HepG2 (cell line): Measurements from ENCODE around the gene C20orf96. TPM values are rescaled to one million over a fixed set of nuclear protein-coding genes. Genes with fewer than 3 reads are reported as not detected.
A peak's percentile ranks its signal among the peaks of the same experiment; 100 is the strongest.

ENCODE experiments used
- ATAC-seq: fragments of 200-7000 bp; cut with Tn5 transposase; 3 replicates; pipeline ENCODE4 v1.9.1; 2020; ENCODE audit warnings: mild to moderate bottlenecking, moderate library complexity
- BruUV-seq: library from RNA; stranded (reverse); fragments of 400-500 nt; replicated peaks from 2 replicates; lab custom pipeline; 2021; lab: Mats Ljungman, UMichigan
- CTCF ChIA-PET: fragments of 300-600 bp; formaldehyde crosslinking; extraction: SDS; loops from one replicate; lab custom pipeline; 2021; ENCODE audit warnings: low total read pairs, inconsistent platforms, low intra/inter-chr PET ratio; lab: Yijun Ruan, JAX
- POLR2A ChIA-PET: fragments of 350-600 bp; sonication (Branson Sonifier 250); formaldehyde crosslinking; loops from one replicate; lab custom pipeline; 2020; ENCODE audit warnings: antibody characterized with exemption, inconsistent platforms; lab: Yijun Ruan, JAX
- DNase-seq: peaks from one replicate; pipeline ENCODE4 v3.0.0-alpha.2; 2015; ENCODE audit warnings: low spot score
- FAIRE-seq: peaks from 3 replicates; lab custom pipeline; 2011; peaks lifted over from hg19 to GRCh38; lab: Jason Lieb, UNC
- H2AFZ ChIP-seq: one replicate; pipeline ENCODE4 v1.6.1; 2011; ENCODE audit warnings: low read length, inconsistent platforms
- H3K27ac ChIP-seq: fragments of 300-600 bp; 3 replicates; pipeline ENCODE4 v1.8.0; 2011; ENCODE audit warnings: mixed run types, mild to moderate bottlenecking, mixed read lengths, low read length, inconsistent platforms; ENCODE audit not compliant: insufficient read depth; ENCODE audit errors: extremely low read length
- H3K27me3 ChIP-seq, 2 experiments: fragments of 200-600 bp in 1 of 2; 2 replicates in 1 of 2; 3 replicates in 1 of 2; pipeline versions ENCODE4 v1.6.0 to v1.8.0; 2011; ENCODE audit warnings: low read length in 2 of 2, mild to moderate bottlenecking in 2 of 2, moderate library complexity in 2 of 2, inconsistent platforms in 1 of 2; ENCODE audit not compliant: insufficient read depth in 2 of 2, control insufficient read depth in 1 of 2
- H3K36me3 ChIP-seq, 2 experiments: fragments of 200-600 bp in 1 of 2; replicated peaks in 1 of 2; 2 replicates in 1 of 2; 3 replicates in 1 of 2; pipeline versions ENCODE4 v1.5.1 to v1.8.0; 2011; ENCODE audit warnings: low read length in 2 of 2, inconsistent platforms in 1 of 2; ENCODE audit not compliant: insufficient read depth in 2 of 2, control insufficient read depth in 1 of 2
- H3K4me1 ChIP-seq: 2 replicates; pipeline ENCODE4 v1.5.1; 2012; ENCODE audit warnings: low read length, inconsistent platforms; ENCODE audit not compliant: insufficient read depth
- H3K4me2 ChIP-seq: 2 replicates; pipeline ENCODE4 v1.6.0; 2011; ENCODE audit warnings: low read depth, low read length, inconsistent platforms
- H3K4me3 ChIP-seq, 3 experiments: fragments of 200-600 bp in 1 of 3; sonication (generic), shearing (Covaris generic) in 1 of 3; replicated peaks in 1 of 3; 2 replicates each; pipeline ENCODE4 v1.5.1; 2011 to 2016; ENCODE audit warnings: low read length in 3 of 3, inconsistent platforms in 2 of 3, low read depth in 2 of 3, mild to moderate bottlenecking in 2 of 3, control low read depth in 1 of 3, mixed read lengths in 1 of 3; ENCODE audit not compliant: insufficient read depth in 1 of 3
- H3K79me2 ChIP-seq: one replicate; pipeline ENCODE4 v1.6.1; 2011; ENCODE audit warnings: low read length, inconsistent platforms; ENCODE audit not compliant: insufficient read depth
- H3K9ac ChIP-seq: 2 replicates; pipeline ENCODE4 v1.6.0; 2011; ENCODE audit warnings: mild to moderate bottlenecking, low read depth, low read length, inconsistent platforms; ENCODE audit not compliant: insufficient read depth
- H3K9me3 ChIP-seq: 2 replicates; pipeline ENCODE4 v1.5.1; 2012; ENCODE audit warnings: mild to moderate bottlenecking, low read length
- H4K20me1 ChIP-seq: 2 replicates; pipeline ENCODE4 v1.6.0; 2011; ENCODE audit warnings: inconsistent platforms, mild to moderate bottlenecking, low read length, moderate library complexity; ENCODE audit not compliant: insufficient read depth
- ATF1 ChIP-seq: IDR thresholded peaks from 2 replicates; pipeline ENCODE4 v1.6.1; 2016; ENCODE audit warnings: mild to moderate bottlenecking, control low read depth
- JUND ChIP-seq: sonication (generic); formaldehyde crosslinking; IDR thresholded peaks from 2 replicates; pipeline ENCODE4 v1.8.0; 2022; ENCODE audit warnings: mild to moderate bottlenecking, missing genetic modification reagents
- PCBP1 ChIP-seq: fragments of 200-400 bp; formaldehyde crosslinking; IDR thresholded peaks from 2 replicates; pipeline ENCODE4 v1.6.1; 2017; ENCODE audit warnings: mild to moderate bottlenecking, low read depth, low read length, borderline replicate concordance
- RBAK ChIP-seq: sonication (generic); formaldehyde crosslinking; IDR thresholded peaks from 2 replicates; pipeline ENCODE4 v1.5.1; 2020; ENCODE audit warnings: mild to moderate bottlenecking, missing genetic modification reagents
- ZFP37 ChIP-seq: sonication (generic); formaldehyde crosslinking; IDR thresholded peaks from 2 replicates; pipeline ENCODE4 v1.4.0; 2020; ENCODE audit warnings: missing genetic modification reagents, borderline replicate concordance
- ZNF343 ChIP-seq: sonication (generic); formaldehyde crosslinking; IDR thresholded peaks from 2 replicates; pipeline ENCODE4 v1.4.0; 2020; ENCODE audit warnings: mild to moderate bottlenecking, missing genetic modification reagents
- WGBS: methylation state at CpG from one replicate; pipeline ENCODE4 v1.1.6; 2017; ENCODE audit warnings: low lambda C conversion rate; 5-methylcytosine and 5-hydroxymethylcytosine counted together
- in situ Hi-C: cut with HindIII; loops from 2 replicates; pipeline ENCODE4 v1.10.0; 2017; ENCODE audit warnings: low pct_unique_long_range_greater_than_20kb; ENCODE audit not compliant: extremely low pct_ligation_motif_present
- intact Hi-C: fragments of 100-400 bp; cut with micrococcal nuclease; formaldehyde crosslinking; loops from one replicate; pipeline ENCODE4 v1.10.0; 2022; ENCODE audit not compliant: unreplicated experiment
- polyA plus RNA-seq, 8 experiments: library from polyadenylated mRNA; depleted of rRNA in 3 of 8; stranded (reverse) in 7 of 8; unstranded in 1 of 8; fragments of >200 nt; fragmentation: Illumina TruSeq in 4 of 8; extraction: Trizol in 4 of 8; gene quantifications; 2 replicates each; pipeline versions ENCODE4 v1.2.1 to v1.2.3, GENCODE V29; 2011 to 2016; ENCODE audit warnings: low read depth in 4 of 8, missing spikeins in 1 of 8, mixed read lengths in 1 of 8; ENCODE audit not compliant: insufficient read depth in 1 of 8
- total RNA-seq, 5 experiments: library from RNA; depleted of rRNA; stranded (reverse); fragments of >200 nt; fragmentation: Illumina TruSeq; extraction: Trizol; gene quantifications; 2 replicates each; pipeline ENCODE4 v1.2.3, GENCODE V29; 2016; ENCODE audit warnings: low read depth in 1 of 5
- TF ChIP-seq, protein P1 (sequence below): sonication (generic); formaldehyde crosslinking; IDR thresholded peaks from 2 replicates; pipeline ENCODE4 v1.4.0; 2020; ENCODE audit warnings: low read depth, missing genetic modification reagents
- TF ChIP-seq, protein P2 (sequence below): sonication (generic); formaldehyde crosslinking; IDR thresholded peaks from 2 replicates; pipeline ENCODE4 v1.8.1; 2023; ENCODE audit warnings: mild to moderate bottlenecking, moderate library complexity, missing genetic modification reagents
- TF ChIP-seq, protein P3 (sequence below): sonication (generic); formaldehyde crosslinking; IDR thresholded peaks from 2 replicates; pipeline ENCODE4 v1.4.0; 2020; ENCODE audit warnings: missing genetic modification reagents, mild to moderate bottlenecking, borderline replicate concordance
- TF ChIP-seq, protein P4 (sequence below): sonication (generic); formaldehyde crosslinking; IDR thresholded peaks from 2 replicates; pipeline ENCODE4 v1.4.0; 2020; ENCODE audit warnings: missing genetic modification reagents, borderline replicate concordance

The C20orf96 gene
- total and polyA plus RNA-seq, 2 of the 13 experiments (the other 11 are each of a cell fraction or from before 2014, with no cell fraction given), result 3.8 to 20.6 TPM

DNA sequence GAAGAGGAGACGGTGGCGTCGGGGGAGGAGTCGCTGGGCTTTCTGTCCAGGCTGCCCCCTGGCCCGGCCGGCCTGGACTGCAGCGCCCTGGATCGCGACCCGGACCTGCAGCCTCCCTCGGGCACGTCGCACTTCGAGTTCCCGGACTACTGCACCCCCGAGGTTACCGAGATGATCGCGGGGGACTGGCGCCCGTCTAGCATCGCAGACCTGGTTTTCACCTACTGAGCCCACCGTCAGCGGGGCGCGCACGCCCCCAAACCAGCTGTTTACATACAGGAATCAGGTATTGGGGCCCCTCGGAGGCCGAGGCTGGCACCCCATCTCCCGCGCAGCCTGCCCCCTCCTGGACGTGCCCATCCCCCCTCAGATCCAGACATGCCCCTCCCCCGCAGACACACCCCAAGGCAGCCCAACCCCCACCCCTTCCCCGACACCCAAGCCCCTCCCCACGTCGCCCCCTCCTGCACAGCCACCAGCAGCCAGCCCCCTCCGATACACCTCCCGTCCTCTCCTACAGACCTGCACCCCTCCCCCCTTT, 36.2 kb upstream of the C20orf96 start:
- H3K4me3 ChIP-seq, result peak overlapping the region; percentile 62 to 96 (median 93)
- ChIA-PET CTCF (no interaction called here), POLR2A (interaction anchor here (1.1 to 5.6 kb wide), 5 partner anchors 11 to 54 kb away, joined by 3 to 107 read pairs (median 37); partner anchors contain the start of genes NRSN2, TRIB3 and ZCCHC3)
- H3K4me1 ChIP-seq, result peaks cover 46% of the 10 kb centered on the region
- under 1% methylated on average over 24 of the region's 38 CpGs for WGBS
- H3K27ac ChIP-seq, result peak overlapping the region; percentile 94
- H3K4me2 ChIP-seq, result peak overlapping the region; percentile 92
- no peak overlapping the region for H2AFZ ChIP-seq
- H3K9ac ChIP-seq, result peak overlapping the region; percentile 94
- intact Hi-C loops (loop anchor here (1.0 kb wide), 1 partner anchor 29 kb away; the partner anchor contains the start of gene ZCCHC3), in situ Hi-C loops (no loop called here)
- peaks cover 4 to 9% of the 10 kb centered on the region in 2 experiments; a peak in 2 of 5 replicates for H3K36me3 ChIP-seq
- BruUV-seq, result TSS peak; percentile 36
- H3K79me2 ChIP-seq, result peaks cover 29% of the 10 kb centered on the region
- peaks cover 37% of the 10 kb centered on the region for H4K20me1 ChIP-seq
- FAIRE-seq, result no peak
- DNase-seq, result no peak
- no peaks in the 10 kb centered on the region for H3K9me3 ChIP-seq
- peak; percentile 25 for ATAC-seq
- no peaks in the 10 kb centered on the region; a peak in 1 of 5 replicates for H3K27me3 ChIP-seq
- TF ChIP-seq RBAK, result peak; percentile 63; the same call in 1 of the 2 replicates
- TF ChIP-seq JUND, result no peak
- 0 out of 2 replicates have a peak, but pooled peaks have one; percentile 41 for TF ChIP-seq ZNF343
- TF ChIP-seq, protein P1, sequence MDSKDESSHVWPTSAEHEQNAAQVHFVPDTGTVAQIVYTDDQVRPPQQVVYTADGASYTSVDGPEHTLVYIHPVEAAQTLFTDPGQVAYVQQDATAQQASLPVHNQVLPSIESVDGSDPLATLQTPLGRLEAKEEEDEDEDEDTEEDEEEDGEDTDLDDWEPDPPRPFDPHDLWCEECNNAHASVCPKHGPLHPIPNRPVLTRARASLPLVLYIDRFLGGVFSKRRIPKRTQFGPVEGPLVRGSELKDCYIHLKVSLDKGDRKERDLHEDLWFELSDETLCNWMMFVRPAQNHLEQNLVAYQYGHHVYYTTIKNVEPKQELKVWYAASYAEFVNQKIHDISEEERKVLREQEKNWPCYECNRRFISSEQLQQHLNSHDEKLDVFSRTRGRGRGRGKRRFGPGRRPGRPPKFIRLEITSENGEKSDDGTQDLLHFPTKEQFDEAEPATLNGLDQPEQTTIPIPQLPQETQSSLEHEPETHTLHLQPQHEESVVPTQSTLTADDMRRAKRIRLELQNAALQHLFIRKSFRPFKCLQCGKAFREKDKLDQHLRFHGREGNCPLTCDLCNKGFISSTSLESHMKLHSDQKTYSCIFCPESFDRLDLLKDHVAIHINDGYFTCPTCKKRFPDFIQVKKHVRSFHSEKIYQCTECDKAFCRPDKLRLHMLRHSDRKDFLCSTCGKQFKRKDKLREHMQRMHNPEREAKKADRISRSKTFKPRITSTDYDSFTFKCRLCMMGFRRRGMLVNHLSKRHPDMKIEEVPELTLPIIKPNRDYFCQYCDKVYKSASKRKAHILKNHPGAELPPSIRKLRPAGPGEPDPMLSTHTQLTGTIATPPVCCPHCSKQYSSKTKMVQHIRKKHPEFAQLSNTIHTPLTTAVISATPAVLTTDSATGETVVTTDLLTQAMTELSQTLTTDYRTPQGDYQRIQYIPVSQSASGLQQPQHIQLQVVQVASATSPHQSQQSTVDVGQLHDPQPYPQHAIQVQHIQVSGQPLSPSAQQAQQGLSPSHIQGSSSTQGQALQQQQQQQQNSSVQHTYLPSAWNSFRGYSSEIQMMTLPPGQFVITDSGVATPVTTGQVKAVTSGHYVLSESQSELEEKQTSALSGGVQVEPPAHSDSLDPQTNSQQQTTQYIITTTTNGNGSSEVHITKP (CRISPR knock-in tag), result no peak; the same call in 1 of the 2 replicates
- TF ChIP-seq, protein P2, sequence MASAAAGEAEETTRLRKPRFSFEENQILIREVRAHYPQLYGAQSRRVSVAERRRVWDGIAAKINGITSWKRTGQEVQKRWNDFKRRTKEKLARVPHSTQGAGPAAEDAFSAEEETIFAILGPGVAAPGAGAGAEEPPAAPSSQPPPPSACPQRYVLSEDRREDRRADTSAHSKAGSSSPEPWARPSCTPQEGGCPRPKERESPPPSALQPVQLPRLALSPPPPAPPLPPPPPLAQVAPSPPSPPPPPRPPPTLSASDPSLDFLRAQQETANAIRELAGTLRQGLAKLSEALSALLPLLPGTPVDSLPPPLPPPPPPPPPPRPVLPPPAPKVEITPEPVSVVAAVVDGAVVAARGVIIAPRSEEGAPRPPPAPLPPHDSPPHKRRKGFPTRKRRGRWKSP (CRISPR knock-in tag), result peak; percentile 67
- TF ChIP-seq, protein P3, sequence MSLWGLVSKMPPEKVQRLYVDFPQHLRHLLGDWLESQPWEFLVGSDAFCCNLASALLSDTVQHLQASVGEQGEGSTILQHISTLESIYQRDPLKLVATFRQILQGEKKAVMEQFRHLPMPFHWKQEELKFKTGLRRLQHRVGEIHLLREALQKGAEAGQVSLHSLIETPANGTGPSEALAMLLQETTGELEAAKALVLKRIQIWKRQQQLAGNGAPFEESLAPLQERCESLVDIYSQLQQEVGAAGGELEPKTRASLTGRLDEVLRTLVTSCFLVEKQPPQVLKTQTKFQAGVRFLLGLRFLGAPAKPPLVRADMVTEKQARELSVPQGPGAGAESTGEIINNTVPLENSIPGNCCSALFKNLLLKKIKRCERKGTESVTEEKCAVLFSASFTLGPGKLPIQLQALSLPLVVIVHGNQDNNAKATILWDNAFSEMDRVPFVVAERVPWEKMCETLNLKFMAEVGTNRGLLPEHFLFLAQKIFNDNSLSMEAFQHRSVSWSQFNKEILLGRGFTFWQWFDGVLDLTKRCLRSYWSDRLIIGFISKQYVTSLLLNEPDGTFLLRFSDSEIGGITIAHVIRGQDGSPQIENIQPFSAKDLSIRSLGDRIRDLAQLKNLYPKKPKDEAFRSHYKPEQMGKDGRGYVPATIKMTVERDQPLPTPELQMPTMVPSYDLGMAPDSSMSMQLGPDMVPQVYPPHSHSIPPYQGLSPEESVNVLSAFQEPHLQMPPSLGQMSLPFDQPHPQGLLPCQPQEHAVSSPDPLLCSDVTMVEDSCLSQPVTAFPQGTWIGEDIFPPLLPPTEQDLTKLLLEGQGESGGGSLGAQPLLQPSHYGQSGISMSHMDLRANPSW (CRISPR knock-in tag), result no peak
- no peak for TF ChIP-seq ATF1 (CRISPR knock-in tag)
- peak; percentile 78; the same call in 1 of the 2 replicates for TF ChIP-seq ZFP37 (CRISPR knock-in tag)
- TF ChIP-seq PCBP1, result peak; percentile 98
- TF ChIP-seq, protein P4, sequence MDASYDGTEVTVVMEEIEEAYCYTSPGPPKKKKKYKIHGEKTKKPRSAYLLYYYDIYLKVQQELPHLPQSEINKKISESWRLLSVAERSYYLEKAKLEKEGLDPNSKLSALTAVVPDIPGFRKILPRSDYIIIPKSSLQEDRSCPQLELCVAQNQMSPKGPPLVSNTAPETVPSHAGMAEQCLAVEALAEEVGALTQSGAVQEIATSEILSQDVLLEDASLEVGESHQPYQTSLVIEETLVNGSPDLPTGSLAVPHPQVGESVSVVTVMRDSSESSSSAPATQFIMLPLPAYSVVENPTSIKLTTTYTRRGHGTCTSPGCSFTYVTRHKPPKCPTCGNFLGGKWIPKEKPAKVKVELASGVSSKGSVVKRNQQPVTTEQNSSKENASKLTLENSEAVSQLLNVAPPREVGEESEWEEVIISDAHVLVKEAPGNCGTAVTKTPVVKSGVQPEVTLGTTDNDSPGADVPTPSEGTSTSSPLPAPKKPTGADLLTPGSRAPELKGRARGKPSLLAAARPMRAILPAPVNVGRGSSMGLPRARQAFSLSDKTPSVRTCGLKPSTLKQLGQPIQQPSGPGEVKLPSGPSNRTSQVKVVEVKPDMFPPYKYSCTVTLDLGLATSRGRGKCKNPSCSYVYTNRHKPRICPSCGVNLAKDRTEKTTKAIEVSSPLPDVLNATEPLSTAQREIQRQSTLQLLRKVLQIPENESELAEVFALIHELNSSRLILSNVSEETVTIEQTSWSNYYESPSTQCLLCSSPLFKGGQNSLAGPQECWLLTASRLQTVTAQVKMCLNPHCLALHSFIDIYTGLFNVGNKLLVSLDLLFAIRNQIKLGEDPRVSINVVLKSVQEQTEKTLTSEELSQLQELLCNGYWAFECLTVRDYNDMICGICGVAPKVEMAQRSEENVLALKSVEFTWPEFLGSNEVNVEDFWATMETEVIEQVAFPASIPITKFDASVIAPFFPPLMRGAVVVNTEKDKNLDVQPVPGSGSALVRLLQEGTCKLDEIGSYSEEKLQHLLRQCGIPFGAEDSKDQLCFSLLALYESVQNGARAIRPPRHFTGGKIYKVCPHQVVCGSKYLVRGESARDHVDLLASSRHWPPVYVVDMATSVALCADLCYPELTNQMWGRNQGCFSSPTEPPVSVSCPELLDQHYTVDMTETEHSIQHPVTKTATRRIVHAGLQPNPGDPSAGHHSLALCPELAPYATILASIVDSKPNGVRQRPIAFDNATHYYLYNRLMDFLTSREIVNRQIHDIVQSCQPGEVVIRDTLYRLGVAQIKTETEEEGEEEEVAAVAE (CRISPR knock-in tag), result peak; percentile 62; the same call in 1 of the 2 replicates
